HCT116 (cell line): ENCODE results near the gene PDE4B. TPM values are rescaled to one million over a fixed set of nuclear protein-coding genes. Genes with fewer than 3 reads are reported as not detected.

Experiments
- ATAC-seq: fragments of 200-7000 bp; cut with Tn5 transposase; 2 replicates; pipeline ENCODE4 v1.9.1; 2020; ENCODE audit warnings: mild to moderate bottlenecking, moderate library complexity
- BruUV-seq: library from RNA; stranded (reverse); fragments of 400-500 nt; replicated peaks from 2 replicates; lab custom pipeline; 2021; lab: Mats Ljungman, UMichigan
- CTCF ChIA-PET: fragments of 300-600 bp; sonication (Branson Sonifier 250); formaldehyde crosslinking; loops from one replicate; lab custom pipeline; 2021; ENCODE audit warnings: antibody characterized with exemption; lab: Charles Lee
- POLR2A ChIA-PET: fragments of 300-600, 350-600 bp; sonication (Branson Sonifier 250); formaldehyde crosslinking; loops from one replicate; lab custom pipeline; 2021; ENCODE audit warnings: antibody characterized with exemption; lab: Charles Lee
- RAD21 ChIA-PET, 2 experiments: fragments of 300-600 bp; sonication (Branson Sonifier 250); formaldehyde crosslinking; loops; one replicate each; lab custom pipeline; 2023; ENCODE audit warnings: low total read pairs in 2 of 2; ENCODE audit not compliant: uncharacterized antibody in 2 of 2, unreplicated experiment in 2 of 2, low non-redundant PET in 1 of 2; lab: Charles Lee
- DNase-seq: peaks from one replicate; pipeline ENCODE4 v3.0.0-alpha.2; 2010; ENCODE audit warnings: low read depth, low spot score
- H2AFZ ChIP-seq: fragments of 200-600 bp; shearing (Covaris generic), sonication (generic); 2 replicates; pipeline ENCODE4 v1.6.1; 2017; ENCODE audit warnings: low read depth, mixed run types, mixed read lengths, antibody characterized with exemption, low read length; ENCODE audit not compliant: poor library complexity, severe bottlenecking
- H3K27ac ChIP-seq: 2 replicates; pipeline ENCODE4 v1.5.1; 2012; ENCODE audit warnings: low read depth, low read length
- H3K27me3 ChIP-seq: fragments of 200-600 bp; sonication (generic); 2 replicates; pipeline ENCODE4 v1.6.1; 2016; ENCODE audit warnings: mixed run types, low read length, mixed read lengths; ENCODE audit not compliant: insufficient read depth
- H3K36me3 ChIP-seq, 2 experiments: fragments of 200-500 bp in 1 of 2; fragments of 200-600 bp in 1 of 2; sonication (Bioruptor generic) in 1 of 2; sonication (generic) in 1 of 2; 2 replicates each; pipeline versions ENCODE4 v1.5.1 to v1.6.1; 2014 to 2016; ENCODE audit warnings: low read length in 2 of 2, inconsistent platforms in 1 of 2, mixed read lengths in 1 of 2, mixed run types in 1 of 2; ENCODE audit not compliant: insufficient read depth in 2 of 2, control insufficient read depth in 1 of 2
- H3K4me1 ChIP-seq, 2 experiments: fragments of 200-600 bp in 1 of 2; sonication (generic) in 1 of 2; 2 replicates each; pipeline versions ENCODE4 v1.5.1 to v1.6.1; 2012 to 2017; ENCODE audit warnings: low read length in 2 of 2, inconsistent platforms in 1 of 2, mild to moderate bottlenecking in 1 of 2, mixed read lengths in 1 of 2, mixed run types in 1 of 2, moderate library complexity in 1 of 2; ENCODE audit not compliant: insufficient read depth in 2 of 2, control insufficient read depth in 1 of 2
- H3K4me2 ChIP-seq: fragments of 200-600 bp; sonication (generic); 2 replicates; pipeline ENCODE4 v1.6.1; 2017; ENCODE audit warnings: mixed run types, low read length, mixed read lengths
- H3K4me3 ChIP-seq, 2 experiments: fragments of 200-600 bp in 1 of 2; sonication (generic) in 1 of 2; replicated peaks in 1 of 2; 2 replicates each; pipeline ENCODE4 v1.5.1; 2011 to 2016; ENCODE audit warnings: low read length in 2 of 2, control low read depth in 1 of 2, low read depth in 1 of 2, mild to moderate bottlenecking in 1 of 2, mixed read lengths in 1 of 2, mixed run types in 1 of 2
- H3K79me2 ChIP-seq: fragments of 200-600 bp; sonication (generic); 2 replicates; pipeline ENCODE4 v1.6.1; 2017; ENCODE audit warnings: mild to moderate bottlenecking, mixed run types, low read length, moderate library complexity, mixed read lengths; ENCODE audit not compliant: insufficient read depth
- H3K9ac ChIP-seq: fragments of 200-600 bp; sonication (generic); 2 replicates; pipeline ENCODE4 v1.6.1; 2016; ENCODE audit warnings: low read length, mixed read lengths
- H3K9me2 ChIP-seq: fragments of 200-600 bp; sonication (generic), shearing (Covaris generic); 2 replicates; pipeline ENCODE4 v1.6.1; 2017; ENCODE audit warnings: mixed run types, mild to moderate bottlenecking, moderate library complexity; ENCODE audit not compliant: insufficient read depth
- H3K9me3 ChIP-seq, 2 experiments: fragments of 200-500 bp in 1 of 2; fragments of 200-600 bp in 1 of 2; sonication (Bioruptor generic) in 1 of 2; sonication (generic) in 1 of 2; 2 replicates each; pipeline ENCODE4 v1.6.1; 2014 to 2017; ENCODE audit warnings: low read length in 2 of 2, mixed read lengths in 2 of 2, inconsistent platforms in 1 of 2, low read depth in 1 of 2, mild to moderate bottlenecking in 1 of 2, mixed run types in 1 of 2, moderate library complexity in 1 of 2; ENCODE audit not compliant: control insufficient read depth in 1 of 2, insufficient read depth in 1 of 2
- H4K20me1 ChIP-seq: fragments of 200-600 bp; sonication (generic), shearing (Covaris generic); 2 replicates; pipeline ENCODE4 v1.6.1; 2017; ENCODE audit warnings: mixed run types, mild to moderate bottlenecking, moderate library complexity; ENCODE audit not compliant: insufficient read depth
- CBX3 ChIP-seq: IDR thresholded peaks from 2 replicates; pipeline ENCODE4 v1.6.1; 2012; ENCODE audit warnings: low read depth
- CEBPB ChIP-seq: IDR thresholded peaks from 2 replicates; pipeline ENCODE4 v1.6.1; 2012; ENCODE audit warnings: low read depth
- CTCF ChIP-seq, 3 experiments: fragments of 200-600 bp in 1 of 3; sonication (generic) in 1 of 3; IDR thresholded peaks in 2 of 3; conservative IDR thresholded peaks in 1 of 3; 2 replicates each; pipeline ENCODE4 v1.5.1; 2012 to 2017; ENCODE audit warnings: low read depth in 2 of 3, low read length in 2 of 3, antibody characterized with exemption in 1 of 3, borderline replicate concordance in 1 of 3, control low read depth in 1 of 3, mild to moderate bottlenecking in 1 of 3, mixed read lengths in 1 of 3, mixed run types in 1 of 3, moderate library complexity in 1 of 3; ENCODE audit not compliant: insufficient read depth in 1 of 3
- MAX ChIP-seq: IDR thresholded peaks from 2 replicates; pipeline ENCODE4 v1.6.1; 2012
- RAD21 ChIP-seq: IDR thresholded peaks from 2 replicates; pipeline ENCODE4 v1.6.1; 2012; ENCODE audit warnings: low read depth, mild to moderate bottlenecking
- SP1 ChIP-seq: IDR thresholded peaks from 2 replicates; pipeline ENCODE4 v1.6.1; 2012; ENCODE audit warnings: low read depth
- TCF7L2 ChIP-seq: IDR thresholded peaks from 2 replicates; pipeline ENCODE4 v1.7.0; 2011; ENCODE audit warnings: borderline replicate concordance, inconsistent platforms; ENCODE audit not compliant: insufficient read depth, insufficient read length; ENCODE audit errors: extremely low read depth
- YY1 ChIP-seq: IDR thresholded peaks from 2 replicates; pipeline ENCODE4 v1.6.1; 2011; ENCODE audit warnings: low read length, low read depth, moderate library complexity, mild to moderate bottlenecking; ENCODE audit not compliant: insufficient replicate concordance; ENCODE audit errors: extremely low read depth
- intact Hi-C: fragments of 100-400 bp; cut with micrococcal nuclease; formaldehyde crosslinking; loops from 2 replicates; pipeline ENCODE4 v1.10.0; 2022
- total RNA-seq: library from RNA; stranded (reverse); gene quantifications from one replicate; pipeline ENCODE4 v1.2.1, GENCODE V29; 2021; ENCODE audit not compliant: unreplicated experiment

Gene PDE4B
- total RNA-seq, 1 experiment from 2014 or later: 76.9 TPM

- H4K20me1 ChIP-seq: no peaks in the 10 kb centered on the region
- ATAC-seq (peak; percentile 99), DNase-seq (peak; percentile 82)
- H3K27me3 ChIP-seq: no peaks in the 10 kb centered on the region
- intact Hi-C loops: loop anchor here (1.0 to 10.0 kb wide), 4 partner anchors 284 to 1178 kb away; partner anchors contain the start of genes LEPR and LEPROT
- H3K79me2 ChIP-seq: no peaks in the 10 kb centered on the region
- H3K9ac ChIP-seq: no peak overlapping the region
- H3K9me3 ChIP-seq: no peaks in the 10 kb centered on the region
- no TSS peak for BruUV-seq
- no peaks in the 10 kb centered on the region for H3K9me2 ChIP-seq
- no peaks in the 10 kb centered on the region for H3K36me3 ChIP-seq
- no peak overlapping the region for H3K27ac ChIP-seq
- peaks cover 0 to 12% of the 10 kb centered on the region in 2 experiments; a peak in 1 of 4 replicates for H3K4me1 ChIP-seq
- CTCF ChIA-PET: interaction anchor here (0.8 to 5.1 kb wide), 19 partner anchors 9 to 1027 kb away, joined by 3 to 42 read pairs (median 7); no protein-coding TSS in a partner anchor
- H2AFZ ChIP-seq: peak overlapping the region; percentile 75
- H3K4me2 ChIP-seq: peak overlapping the region; percentile 15
- no peak for TF ChIP-seq SP1
- no peak for TF ChIP-seq TCF7L2
- peak; percentile 100 for TF ChIP-seq RAD21
- 0 out of 2 replicates have a peak, but pooled peaks have one; percentile 45 for TF ChIP-seq CBX3
- no peak for TF ChIP-seq YY1
- TF ChIP-seq MAX: peak; percentile 12; the same call in 1 of the 2 replicates
- TF ChIP-seq CTCF (IDR thresholded peaks at IDR 0.05 in 2 of 3, conservative IDR thresholded peaks at IDR 0.05 in 1 of 3; ENCODE audit: borderline replicate concordance in 1 of 3, insufficient read depth in 1 of 3, low read depth in 2 of 3, low read length in 2 of 3): peak; percentile 98 to 100 (median 99)
- peak; percentile 27; the same call in 1 of the 2 replicates for TF ChIP-seq CEBPB
- POLR2A ChIA-PET: no interaction called here
- RAD21 ChIA-PET: interaction anchor here (1.0 to 1.6 kb wide), 5 partner anchors 202 to 284 kb away, joined by 3 to 11 read pairs (median 3); no protein-coding TSS in a partner anchor
- no peak overlapping the region for H3K4me3 ChIP-seq
Measured at GRCh38 chr1:66242646-66243547, 450.2 kb downstream of the PDE4B start.
